ENCODE data around the gene HAUS8. TPM values are rescaled to one million over a fixed set of nuclear protein-coding genes. Genes with fewer than 3 reads are reported as not detected.

The HAUS8 gene
- total and polyA plus RNA-seq, 2 of the 4 experiments (the other 2 are of a cell fraction), result 3.4 to 14.2 TPM

GRCh38 chr19:17006579-17006978 lies 68.7 kb downstream of the HAUS8 start:
- H2AK5ac ChIP-seq (ENCODE audit: low read depth, low read length), result no peak overlapping the region
- 75% methylated on average over 1 of the region's 3 CpGs; no CpG with 5 or more reads in 1 of the 2 experiments for WGBS, 2 experiments (ENCODE audit: extremely low coverage in 2 of 2, insufficient read length in 1 of 2)
- no peak overlapping the region for H3K4me3 ChIP-seq (ENCODE audit: insufficient read depth, low read depth, low read length)
- in situ Hi-C loops (cut with MboI; ENCODE audit: low sequenced_read_pairs) (no loop called here), dilution Hi-C loops (cut with HindIII; ENCODE audit: low sequenced_read_pairs, unreplicated experiment) (no loop called here), intact Hi-C loops (cut with micrococcal nuclease) (no loop called here)
- DNase-seq (no peak), ATAC-seq (ENCODE audit: low read depth) (no peak)
- H3K27me3 ChIP-seq (ENCODE audit: control insufficient read depth, insufficient read depth, low read length), result peaks cover 6% of the 10 kb centered on the region; the same call in 1 of the 2 replicates
- H3K4ac ChIP-seq (ENCODE audit: low read depth, low read length), result no peak overlapping the region
- TF ChIP-seq SMC3 (IDR thresholded peaks at IDR 0.05; ENCODE audit: low read depth, low read length) (no peak), CHD1 (IDR thresholded peaks at IDR 0.05; ENCODE audit: low read depth, low read length) (no peak)
- H3K4me1 ChIP-seq (ENCODE audit: control insufficient read depth, insufficient read depth, low read length), result no peaks in the 10 kb centered on the region
- no peak overlapping the region for H2AFZ ChIP-seq (replicated peaks; ENCODE audit: low read length, poor library complexity)
- H2BK20ac ChIP-seq (ENCODE audit: low read depth, low read length), result no peak overlapping the region
- H3K14ac ChIP-seq (replicated peaks; ENCODE audit: low read depth, low read length), result no peak overlapping the region
- H3K23ac ChIP-seq (ENCODE audit: low read depth, low read length), result no peak overlapping the region
- no peak overlapping the region for H4K8ac ChIP-seq (ENCODE audit: low read depth in 2 of 2, low read length in 2 of 2)
- H3K18ac ChIP-seq (ENCODE audit: low read depth, low read length), result no peak overlapping the region
- H2BK15ac ChIP-seq (ENCODE audit: low read depth, low read length), result no peak overlapping the region
- H4K20me1 ChIP-seq (ENCODE audit: insufficient read depth, low read length), result no peaks in the 10 kb centered on the region
- no peak overlapping the region for H4K91ac ChIP-seq (ENCODE audit: insufficient read depth, low read depth, low read length)
- H3K9me3 ChIP-seq (ENCODE audit: control insufficient read depth, insufficient read depth, low read length), result peaks cover 3% of the 10 kb centered on the region; the same call in 1 of the 2 replicates
- H2BK120ac ChIP-seq (ENCODE audit: low read depth, low read length), result no peak overlapping the region
- CTCF ChIA-PET, result no interaction called here
- H3K4me2 ChIP-seq (ENCODE audit: low read depth, low read length), result no peak overlapping the region
- H3K9me1 ChIP-seq (ENCODE audit: insufficient read depth, low read length), result no peaks in the 10 kb centered on the region
- H3K56ac ChIP-seq (ENCODE audit: extremely low read depth, insufficient read depth, low read length), result no peak overlapping the region
- no peak overlapping the region for H4K5ac ChIP-seq (ENCODE audit: low read depth, low read length)
- H2BK5ac ChIP-seq (ENCODE audit: low read depth, low read length, poor library complexity, severe bottlenecking), result no peak overlapping the region
- POLR2A ChIA-PET (ENCODE audit: unreplicated experiment), result no interaction called here
- BruUV-seq (replicated peaks), result no TSS peak
- no peaks in the 10 kb centered on the region for H3K79me1 ChIP-seq (ENCODE audit: low read depth in 1 of 2, low read length in 2 of 2)
- H3K9ac ChIP-seq (ENCODE audit: low read depth, low read length), result no peak overlapping the region
- no peak overlapping the region for H3K27ac ChIP-seq (ENCODE audit: insufficient read depth, low read length)
- H2AK9ac ChIP-seq (replicated peaks; ENCODE audit: low read depth, low read length, poor library complexity), result no peak overlapping the region
- no peaks in the 10 kb centered on the region for H3K36me3 ChIP-seq (ENCODE audit: control insufficient read depth, insufficient read depth, low read length)
